CD4-positive, alpha-beta T cell treated with Interleukin-10 for 1 hour (primary cell): ENCODE measurements around the gene IDH3G.

Experiments used
- DNase-seq: peaks from one replicate; pipeline ENCODE4 v3.0.0-alpha.2; 2020

IDH3G gene

GRCh38 chrX:153784325-153784967, 9.7 kb downstream of the IDH3G start:
- DNase-seq: no peak

GRCh38 chrX:153783378-153784013, 10.7 kb downstream of the IDH3G start:
- no peak for DNase-seq

GRCh38 chrX:153782871-153783270, 11.3 kb downstream of the IDH3G start:
- DNase-seq: no peak

GRCh38 chrX:153782313-153782712, 11.9 kb downstream of the IDH3G start:
- DNase-seq: no peak

GRCh38 chrX:153781428-153782047, 12.6 kb downstream of the IDH3G start:
- no peak for DNase-seq

GRCh38 chrX:153780678-153781427, 13.3 kb downstream of the IDH3G start, which contains the start of gene SRPK3:
TSS of gene SRPK3 (plus strand) at chrX:153781041. CDS start at chrX:153781087, 46 bp downstream.
- DNase-seq: no peak

- DNase-seq: no peak
Observed at GRCh38 chrX:153779891-153780677, 14.1 kb downstream of the IDH3G start.

- DNase-seq: no peak
Observed at GRCh38 chrX:153778684-153779101, 15.5 kb downstream of the IDH3G start.

GRCh38 chrX:153778181-153778580, 16.0 kb downstream of the IDH3G start:
- no peak for DNase-seq

GRCh38 chrX:153777261-153778090, 16.7 kb downstream of the IDH3G start:
- no peak for DNase-seq

GRCh38 chrX:153776611-153777045, 17.5 kb downstream of the IDH3G start:
- no peak for DNase-seq

GRCh38 chrX:153776120-153776599, 18.0 kb downstream of the IDH3G start:
- no peak for DNase-seq

GRCh38 chrX:153775293-153776119, 18.7 kb downstream of the IDH3G start:
- no peak for DNase-seq

- DNase-seq: no peak
Observed at GRCh38 chrX:153774576-153775292, 19.4 kb downstream of the IDH3G start.

GRCh38 chrX:153773741-153774575, 20.2 kb downstream of the IDH3G start:
- no peak for DNase-seq

- no peak for DNase-seq
Observed at GRCh38 chrX:153773218-153773611, 21.0 kb downstream of the IDH3G start.

GRCh38 chrX:153772316-153773217, 21.6 kb downstream of the IDH3G start:
- no peak for DNase-seq
